A673 (cell line): Measurements from ENCODE around the gene CXCL3. TPM values are rescaled to one million over a fixed set of nuclear protein-coding genes. Genes with fewer than 3 reads are reported as not detected.

ENCODE experiments used
- BruUV-seq: library from RNA; stranded (reverse); fragments of 400-500 nt; replicated peaks from 2 replicates; lab custom pipeline; 2021; lab: Mats Ljungman, UMichigan
- CTCF ChIA-PET: fragments of 300-600 bp; sonication (Branson Sonifier 250); formaldehyde crosslinking; loops from one replicate; lab custom pipeline; 2022; ENCODE audit warnings: antibody characterized with exemption; lab: Charles Lee
- POLR2A ChIA-PET: fragments of 300-600 bp; sonication (Branson Sonifier 250); formaldehyde crosslinking; loops from one replicate; lab custom pipeline; 2022; ENCODE audit warnings: antibody characterized with exemption; ENCODE audit not compliant: low non-redundant PET; lab: Charles Lee
- DNase-seq: peaks from one replicate; pipeline ENCODE4 v3.0.0-alpha.2; 2015; ENCODE audit warnings: low spot score
- H3K27ac ChIP-seq: fragments of 200-600 bp; sonication (generic); 2 replicates; pipeline ENCODE4 v1.5.1; 2016; ENCODE audit warnings: mixed run types, low read depth, mild to moderate bottlenecking, mixed read lengths, antibody characterized with exemption, low read length; ENCODE audit not compliant: poor library complexity, severe bottlenecking
- H3K27me3 ChIP-seq: fragments of 200-600 bp; sonication (generic); replicated peaks from 2 replicates; pipeline ENCODE4 v1.6.1; 2017; ENCODE audit warnings: mixed run types, low read depth, mild to moderate bottlenecking, mixed read lengths, antibody characterized with exemption, low read length; ENCODE audit not compliant: insufficient read depth, poor library complexity
- H3K36me3 ChIP-seq: fragments of 200-600 bp; sonication (generic); 2 replicates; pipeline ENCODE4 v1.6.1; 2016; ENCODE audit warnings: mixed run types, mild to moderate bottlenecking, mixed read lengths, antibody characterized with exemption, low read length; ENCODE audit not compliant: insufficient read depth, poor library complexity, severe bottlenecking
- H3K4me1 ChIP-seq: fragments of 200-600 bp; sonication (generic); 2 replicates; pipeline ENCODE4 v1.6.1; 2017; ENCODE audit warnings: mixed run types, mild to moderate bottlenecking, mixed read lengths, antibody characterized with exemption, low read length; ENCODE audit not compliant: insufficient read depth, poor library complexity, severe bottlenecking
- H3K4me3 ChIP-seq: fragments of 200-600 bp; sonication (generic); 2 replicates; pipeline ENCODE4 v1.5.1; 2016; ENCODE audit warnings: low read depth, mixed run types, mild to moderate bottlenecking, mixed read lengths, low read length; ENCODE audit not compliant: poor library complexity, severe bottlenecking
- H3K9me3 ChIP-seq: fragments of 200-600 bp; sonication (generic); 2 replicates; pipeline ENCODE4 v1.6.1; 2016; ENCODE audit warnings: mixed run types, low read depth, mild to moderate bottlenecking, mixed read lengths, antibody characterized with exemption, low read length; ENCODE audit not compliant: poor library complexity, severe bottlenecking
- EZH2 ChIP-seq: fragments of 200-600 bp; sonication (generic); IDR thresholded peaks from 2 replicates; pipeline ENCODE4 v1.6.1; 2017; ENCODE audit warnings: borderline replicate concordance, low read depth, mild to moderate bottlenecking, mixed read lengths, antibody characterized with exemption, low read length; ENCODE audit not compliant: poor library complexity, severe bottlenecking
- intact Hi-C: fragments of 100-400 bp; cut with micrococcal nuclease; formaldehyde crosslinking; loops from one replicate; pipeline ENCODE4 v1.10.0; 2022; ENCODE audit not compliant: unreplicated experiment
- total RNA-seq: library from RNA; stranded (reverse); gene quantifications from 2 replicates; pipeline ENCODE4 v1.2.3, GENCODE V29; 2021
- TF ChIP-seq, protein P1 (sequence below): fragments of 300-800, 200-600 bp; sonication (generic); conservative IDR thresholded peaks from 2 replicates; pipeline ENCODE4 v1.5.1; 2017; ENCODE audit warnings: low read depth, mild to moderate bottlenecking, antibody characterized with exemption, low read length, moderate library complexity, mixed read lengths

The CXCL3 gene
- total RNA-seq, 1 experiment from 2014 or later = 0.24 TPM

GRCh38 chr4:74058048-74058651, 19.7 kb upstream of the CXCL3 start:
- no peaks in the 10 kb centered on the region for H3K36me3 ChIP-seq
- TF ChIP-seq, protein P1, sequence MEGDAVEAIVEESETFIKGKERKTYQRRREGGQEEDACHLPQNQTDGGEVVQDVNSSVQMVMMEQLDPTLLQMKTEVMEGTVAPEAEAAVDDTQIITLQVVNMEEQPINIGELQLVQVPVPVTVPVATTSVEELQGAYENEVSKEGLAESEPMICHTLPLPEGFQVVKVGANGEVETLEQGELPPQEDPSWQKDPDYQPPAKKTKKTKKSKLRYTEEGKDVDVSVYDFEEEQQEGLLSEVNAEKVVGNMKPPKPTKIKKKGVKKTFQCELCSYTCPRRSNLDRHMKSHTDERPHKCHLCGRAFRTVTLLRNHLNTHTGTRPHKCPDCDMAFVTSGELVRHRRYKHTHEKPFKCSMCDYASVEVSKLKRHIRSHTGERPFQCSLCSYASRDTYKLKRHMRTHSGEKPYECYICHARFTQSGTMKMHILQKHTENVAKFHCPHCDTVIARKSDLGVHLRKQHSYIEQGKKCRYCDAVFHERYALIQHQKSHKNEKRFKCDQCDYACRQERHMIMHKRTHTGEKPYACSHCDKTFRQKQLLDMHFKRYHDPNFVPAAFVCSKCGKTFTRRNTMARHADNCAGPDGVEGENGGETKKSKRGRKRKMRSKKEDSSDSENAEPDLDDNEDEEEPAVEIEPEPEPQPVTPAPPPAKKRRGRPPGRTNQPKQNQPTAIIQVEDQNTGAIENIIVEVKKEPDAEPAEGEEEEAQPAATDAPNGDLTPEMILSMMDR = no peak
- no peak for TF ChIP-seq EZH2
- peaks cover 15% of the 10 kb centered on the region for H3K4me1 ChIP-seq
- H3K27me3 ChIP-seq = no peaks in the 10 kb centered on the region
- POLR2A ChIA-PET = no interaction called here
- intact Hi-C loops = no loop called here
- H3K27ac ChIP-seq = no peak overlapping the region
- H3K9me3 ChIP-seq = no peaks in the 10 kb centered on the region
- no TSS peak for BruUV-seq
- no peak overlapping the region for H3K4me3 ChIP-seq
- CTCF ChIA-PET = no interaction called here
- no peak for DNase-seq

DNA sequence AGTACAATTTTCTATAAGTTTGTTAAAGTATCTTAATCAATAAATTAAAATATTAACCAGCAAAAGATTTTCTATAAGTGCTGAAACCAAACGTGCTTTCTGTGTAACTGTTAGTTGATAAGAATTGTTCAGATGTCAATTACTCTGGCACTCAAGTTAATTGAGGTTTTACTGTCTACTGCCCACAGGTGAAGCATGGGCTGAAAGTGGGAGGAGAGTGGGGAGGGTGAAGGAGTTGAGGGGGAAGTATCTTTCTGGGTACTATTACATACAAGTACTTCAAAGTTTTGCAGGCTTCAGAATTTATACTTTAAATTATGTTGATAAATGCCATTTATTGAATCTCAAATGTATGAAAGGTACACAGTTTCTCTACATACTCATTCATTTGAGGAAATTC, 19.1 kb upstream of the CXCL3 start:
- POLR2A ChIA-PET = no interaction called here
- H3K27me3 ChIP-seq = no peaks in the 10 kb centered on the region
- DNase-seq = no peak
- intact Hi-C loops = no loop called here
- H3K27ac ChIP-seq = peak overlapping the region; percentile 78
- H3K4me1 ChIP-seq = peaks cover 15% of the 10 kb centered on the region
- CTCF ChIA-PET = no interaction called here
- BruUV-seq = no TSS peak
- TF ChIP-seq EZH2 = no peak
- TF ChIP-seq, protein P1 = no peak
- H3K36me3 ChIP-seq = no peaks in the 10 kb centered on the region
- no peaks in the 10 kb centered on the region for H3K9me3 ChIP-seq
- H3K4me3 ChIP-seq = no peak overlapping the region

- TF ChIP-seq EZH2 = no peak
- TF ChIP-seq, protein P1 = no peak
- CTCF ChIA-PET = no interaction called here
- Histone ChIP-seq H3K27ac (peak overlapping the region; percentile 78), H3K36me3 (no peaks in the 10 kb centered on the region), H3K9me3 (no peaks in the 10 kb centered on the region), H3K4me3 (no peak overlapping the region), H3K4me1 (peaks cover 15% of the 10 kb centered on the region), H3K27me3 (no peaks in the 10 kb centered on the region)
- no TSS peak for BruUV-seq
- peak; percentile 45 for DNase-seq
- POLR2A ChIA-PET = no interaction called here
- intact Hi-C loops = no loop called here
These were observed 18.5 kb upstream of the CXCL3 start for GRCh38 chr4:74056858-74057562.
